IMR-90 (cell line): Measurements from ENCODE around the gene ENOX1. TPM values are rescaled to one million over a fixed set of nuclear protein-coding genes. Genes with fewer than 3 reads are reported as not detected.

Source experiments
- ATAC-seq: fragments of 200-7000 bp; cut with Tn5 transposase; 2 replicates; pipeline ENCODE4 v1.9.1; 2020; ENCODE audit warnings: low read depth, mild to moderate bottlenecking, moderate library complexity
- BruUV-seq: library from RNA; stranded (reverse); fragments of 400-500 nt; replicated peaks from 2 replicates; lab custom pipeline; 2021; lab: Mats Ljungman, UMichigan
- CTCF ChIA-PET: fragments of 300-600 bp; formaldehyde crosslinking; extraction: SDS; loops from one replicate; lab custom pipeline; 2021; ENCODE audit warnings: antibody characterized with exemption; lab: Yijun Ruan, JAX
- POLR2A ChIA-PET: fragments of 300-600 bp; sonication (Branson Sonifier 250); formaldehyde crosslinking; loops from one replicate; lab custom pipeline; 2022; ENCODE audit warnings: antibody characterized with exemption; ENCODE audit not compliant: unreplicated experiment; lab: Charles Lee
- DNase-seq: peaks from one replicate; pipeline ENCODE4 v3.0.0; 2013
- H2AFZ ChIP-seq: replicated peaks from 2 replicates; pipeline ENCODE3; 2013; ENCODE audit warnings: low read length, mild to moderate bottlenecking; ENCODE audit not compliant: poor library complexity
- H2AK5ac ChIP-seq: 2 replicates; pipeline ENCODE4 v1.6.1; 2013; ENCODE audit warnings: low read depth, low read length, inconsistent platforms
- H2AK9ac ChIP-seq: replicated peaks from 2 replicates; pipeline ENCODE3; 2013; ENCODE audit warnings: mild to moderate bottlenecking, low read depth, low read length, moderate library complexity; ENCODE audit not compliant: poor library complexity
- H2BK120ac ChIP-seq: 2 replicates; pipeline ENCODE4 v1.6.1; 2013; ENCODE audit warnings: low read depth, low read length, inconsistent platforms
- H2BK15ac ChIP-seq: 3 replicates; pipeline ENCODE4 v1.6.1; 2013; ENCODE audit warnings: low read depth, low read length, inconsistent platforms
- H2BK20ac ChIP-seq: 2 replicates; pipeline ENCODE4 v1.6.1; 2013; ENCODE audit warnings: low read depth, mild to moderate bottlenecking, inconsistent platforms, low read length, moderate library complexity
- H2BK5ac ChIP-seq: 2 replicates; pipeline ENCODE4 v1.6.1; 2013; ENCODE audit warnings: mild to moderate bottlenecking, low read depth, low read length, inconsistent platforms; ENCODE audit not compliant: poor library complexity, severe bottlenecking
- H3K14ac ChIP-seq: replicated peaks from 2 replicates; pipeline ENCODE4 v1.6.1; 2013; ENCODE audit warnings: low read depth, low read length, inconsistent platforms
- H3K18ac ChIP-seq: 2 replicates; pipeline ENCODE4 v1.6.1; 2013; ENCODE audit warnings: low read depth, low read length, control low read depth
- H3K23ac ChIP-seq: 2 replicates; pipeline ENCODE4 v1.6.1; 2013; ENCODE audit warnings: low read depth, low read length, inconsistent platforms
- H3K27ac ChIP-seq: 2 replicates; pipeline ENCODE4 v1.5.1; 2013; ENCODE audit warnings: mild to moderate bottlenecking, control low read depth, low read length; ENCODE audit not compliant: insufficient read depth
- H3K27me3 ChIP-seq: 2 replicates; pipeline ENCODE4 v1.6.1; 2013; ENCODE audit warnings: low read length; ENCODE audit not compliant: control insufficient read depth, insufficient read depth
- H3K36me3 ChIP-seq: 2 replicates; pipeline ENCODE4 v1.6.1; 2013; ENCODE audit warnings: low read length, mixed read lengths; ENCODE audit not compliant: control insufficient read depth, insufficient read depth
- H3K4ac ChIP-seq: 2 replicates; pipeline ENCODE4 v1.6.1; 2013; ENCODE audit warnings: low read depth, low read length, inconsistent platforms
- H3K4me1 ChIP-seq: 2 replicates; pipeline ENCODE4 v1.6.1; 2013; ENCODE audit warnings: low read length, mixed read lengths; ENCODE audit not compliant: control insufficient read depth, insufficient read depth
- H3K4me2 ChIP-seq: 2 replicates; pipeline ENCODE4 v1.6.1; 2013; ENCODE audit warnings: low read depth, mild to moderate bottlenecking, control low read depth, low read length, moderate library complexity
- H3K4me3 ChIP-seq: 2 replicates; pipeline ENCODE4 v1.5.1; 2013; ENCODE audit warnings: low read depth, mild to moderate bottlenecking, control low read depth, low read length, moderate library complexity; ENCODE audit not compliant: insufficient read depth
- H3K56ac ChIP-seq: 2 replicates; pipeline ENCODE4 v1.6.1; 2013; ENCODE audit warnings: low read length, inconsistent platforms; ENCODE audit not compliant: insufficient read depth; ENCODE audit errors: extremely low read depth
- H3K79me1 ChIP-seq, 2 experiments: 2 replicates each; pipeline ENCODE4 v1.6.1; 2013; ENCODE audit warnings: low read length in 2 of 2, inconsistent platforms in 1 of 2, low read depth in 1 of 2
- H3K9ac ChIP-seq: 2 replicates; pipeline ENCODE4 v1.6.1; 2013; ENCODE audit warnings: low read depth, low read length, control low read depth
- H3K9me1 ChIP-seq: 2 replicates; pipeline ENCODE4 v1.6.1; 2013; ENCODE audit warnings: low read length, inconsistent platforms; ENCODE audit not compliant: insufficient read depth
- H3K9me3 ChIP-seq: 2 replicates; pipeline ENCODE4 v1.6.1; 2013; ENCODE audit warnings: low read length; ENCODE audit not compliant: control insufficient read depth, insufficient read depth
- H4K20me1 ChIP-seq: 2 replicates; pipeline ENCODE4 v1.6.1; 2013; ENCODE audit warnings: low read length, inconsistent platforms; ENCODE audit not compliant: insufficient read depth
- H4K5ac ChIP-seq: 2 replicates; pipeline ENCODE4 v1.6.1; 2013; ENCODE audit warnings: mild to moderate bottlenecking, low read depth, low read length, control low read depth
- H4K8ac ChIP-seq, 2 experiments: 2 replicates each; pipeline ENCODE4 v1.6.1; 2013; ENCODE audit warnings: low read depth in 2 of 2, low read length in 2 of 2, control low read depth in 1 of 2, inconsistent platforms in 1 of 2
- H4K91ac ChIP-seq: 2 replicates; pipeline ENCODE4 v1.6.1; 2013; ENCODE audit warnings: low read depth, low read length, inconsistent platforms; ENCODE audit not compliant: insufficient read depth
- CEBPB ChIP-seq: IDR thresholded peaks from 2 replicates; pipeline ENCODE4 v1.6.1; 2012; ENCODE audit warnings: low read depth, low read length, improper control_type of control experiment
- CHD1 ChIP-seq: IDR thresholded peaks from 2 replicates; pipeline ENCODE4 v1.6.1; 2012; ENCODE audit warnings: low read depth, low read length, improper control_type of control experiment
- CTCF ChIP-seq: conservative IDR thresholded peaks from 2 replicates; pipeline ENCODE4 v1.5.1; 2012; ENCODE audit warnings: mild to moderate bottlenecking, low read depth, low read length, improper control_type of control experiment
- MAFK ChIP-seq: IDR thresholded peaks from 2 replicates; pipeline ENCODE4 v1.6.1; 2012; ENCODE audit warnings: low read depth, low read length, improper control_type of control experiment
- NFE2L2 ChIP-seq: fragments of 150-350 bp; IDR thresholded peaks from 2 replicates; pipeline ENCODE4 v1.6.1; 2016; ENCODE audit warnings: low read depth, mild to moderate bottlenecking, low read length
- POLR2A ChIP-seq: IDR thresholded peaks from 2 replicates; pipeline ENCODE4 v1.6.1; 2012; ENCODE audit warnings: mild to moderate bottlenecking, low read depth, low read length
- RAD21 ChIP-seq: IDR thresholded peaks from 2 replicates; pipeline ENCODE4 v1.6.1; 2012; ENCODE audit warnings: low read length, improper control_type of control experiment
- RFX5 ChIP-seq: IDR thresholded peaks from 2 replicates; pipeline ENCODE4 v1.8.0; 2012; ENCODE audit warnings: low read depth, mild to moderate bottlenecking, low read length, moderate library complexity
- SMC3 ChIP-seq: fragments of 150-350 bp; IDR thresholded peaks from 2 replicates; pipeline ENCODE4 v1.6.1; 2016; ENCODE audit warnings: low read depth, mild to moderate bottlenecking, antibody characterized with exemption, low read length, moderate library complexity
- USF2 ChIP-seq: fragments of 150-350 bp; IDR thresholded peaks from 2 replicates; pipeline ENCODE4 v1.6.1; 2017; ENCODE audit warnings: mild to moderate bottlenecking, antibody characterized with exemption, low read length, low read depth
- whole genome bisulfite sequencing, 2 experiments: methylation state at CpG; one replicate each; pipeline versions ENCODE4 v1.1.5 to v1.1.7; 2013; ENCODE audit warnings: missing lambda C conversion rate in 2 of 2; ENCODE audit not compliant: insufficient read length in 1 of 2; ENCODE audit errors: extremely low coverage in 2 of 2; 5-methylcytosine and 5-hydroxymethylcytosine counted together
- dilution Hi-C: fragments of 300-500 bp; cut with HindIII; formaldehyde crosslinking; loops from one replicate; pipeline ENCODE4 v1.14.3; 2018; ENCODE audit warnings: low sequenced_read_pairs; ENCODE audit not compliant: unreplicated experiment
- in situ Hi-C: fragments of 300-500 bp; cut with MboI; formaldehyde crosslinking; loops from 3 replicates; pipeline ENCODE4 v1.14.3; 2019; ENCODE audit warnings: low sequenced_read_pairs, inconsistent platforms, mixed read lengths
- intact Hi-C: fragments of 100-400 bp; cut with micrococcal nuclease; formaldehyde crosslinking; loops from 2 replicates; pipeline ENCODE4 v1.10.0; 2022
- polyA plus RNA-seq, 3 experiments: library from polyadenylated mRNA; depleted of rRNA; stranded (reverse); fragments of >200 nt; gene quantifications; 2 replicates each; pipeline ENCODE4 v1.2.3, GENCODE V29; 2012; ENCODE audit warnings: low replicate concordance in 1 of 3
- total RNA-seq: library from RNA; depleted of rRNA; stranded (reverse); fragments of >200 nt; gene quantifications from 2 replicates; pipeline ENCODE4 v1.2.3, GENCODE V29; 2012

ENOX1 gene
- total and polyA plus RNA-seq, 2 of the 4 experiments (the other 2 are of a cell fraction): 0.99 to 1.3 TPM

GRCh38 chr13:43388282-43389034, 398.3 kb downstream of the ENOX1 start:
- Histone ChIP-seq H4K20me1 (no peaks in the 10 kb centered on the region), H3K9me1 (no peaks in the 10 kb centered on the region), H3K27me3 (no peaks in the 10 kb centered on the region; the same call in 1 of the 2 replicates), H3K9me3 (no peaks in the 10 kb centered on the region), H2BK15ac (no peak overlapping the region), H3K18ac (peak overlapping the region; percentile 77; the same call in 1 of the 2 replicates), H2BK20ac (no peak overlapping the region), H3K27ac (no peak overlapping the region), H3K79me1 (no peaks in the 10 kb centered on the region), H3K4me2 (no peak overlapping the region), H3K4me1 (peaks cover 5% of the 10 kb centered on the region), H2BK5ac (no peak overlapping the region), H4K8ac (no peak overlapping the region), H2AK5ac (no peak overlapping the region), H3K14ac (no peak overlapping the region), H3K56ac (no peak overlapping the region), H4K91ac (no peak overlapping the region), H2AK9ac (no peak overlapping the region), H3K9ac (no peak overlapping the region), H3K23ac (no peak overlapping the region), H3K4me3 (no peak overlapping the region), H3K36me3 (no peaks in the 10 kb centered on the region), H2BK120ac (no peak overlapping the region), H2AFZ (no peak overlapping the region), H4K5ac (peak overlapping the region; percentile 82; the same call in 1 of the 2 replicates), H3K4ac (no peak overlapping the region)
- dilution Hi-C loops: no loop called here
- ATAC-seq (no peak), DNase-seq (no peak)
- POLR2A ChIA-PET: no interaction called here
- intact Hi-C loops: no loop called here
- no TSS peak for BruUV-seq
- 80% methylated on average over 1 of the region's 2 CpGs; no CpG with 5 or more reads in 1 of the 2 experiments for WGBS, 2 experiments
- CTCF ChIA-PET: no interaction called here
- no peak for TF ChIP-seq USF2
- no peak for TF ChIP-seq RFX5
- no peak for TF ChIP-seq RAD21
- no peak for TF ChIP-seq NFE2L2
- no peak for TF ChIP-seq SMC3
- TF ChIP-seq CHD1: no peak
- TF ChIP-seq POLR2A: no peak
- no peak for TF ChIP-seq MAFK
- TF ChIP-seq CEBPB: no peak
- no peak for TF ChIP-seq CTCF
- in situ Hi-C loops: no loop called here
